GM12878 (cell line): Measurements from ENCODE around the gene MAFF. TPM values are rescaled to one million over a fixed set of nuclear protein-coding genes. Genes with fewer than 3 reads are reported as not detected.

Source experiments
- BCL3 ChIP-seq: IDR thresholded peaks from 2 replicates; pipeline ENCODE4 v1.6.1; 2011; ENCODE audit warnings: borderline replicate concordance, low read depth, mild to moderate bottlenecking, moderate library complexity, low read length; ENCODE audit not compliant: insufficient read depth, poor library complexity, severe bottlenecking
- CBX3 ChIP-seq: fragments of 200-600 bp; sonication (generic); IDR thresholded peaks from 2 replicates; pipeline ENCODE4 v1.6.1; 2016; ENCODE audit warnings: low read depth, borderline replicate concordance
- CBX5 ChIP-seq: sonication (generic); IDR thresholded peaks from 2 replicates; pipeline ENCODE4 v1.6.1; 2016; ENCODE audit warnings: low read depth, moderate library complexity, mild to moderate bottlenecking, inconsistent platforms
- CEBPB ChIP-seq, 2 experiments: fragments of 150-350 bp in 1 of 2; IDR thresholded peaks; 2 replicates each; pipeline ENCODE4 v1.6.1; 2012 to 2014; ENCODE audit warnings: low read depth in 2 of 2, low read length in 2 of 2, borderline replicate concordance in 1 of 2, inconsistent platforms in 1 of 2
- CREB1 ChIP-seq: IDR thresholded peaks from 2 replicates; pipeline ENCODE4 v1.6.1; 2012; ENCODE audit warnings: low read depth, mild to moderate bottlenecking, inconsistent platforms
- CREM ChIP-seq: IDR thresholded peaks from 2 replicates; pipeline ENCODE4 v1.6.1; 2014; ENCODE audit warnings: antibody characterized with exemption, low read depth
- E2F8 ChIP-seq: fragments of 450-650 bp; IDR thresholded peaks from 2 replicates; pipeline ENCODE4 v1.6.1; 2018; ENCODE audit warnings: mild to moderate bottlenecking, low read depth, moderate library complexity; ENCODE audit not compliant: partially characterized antibody
- EGR1 ChIP-seq, 2 experiments: IDR thresholded peaks; 1 replicate in 1 of 2; 2 replicates in 1 of 2; pipeline ENCODE4 v1.6.1; 2011 to 2012; ENCODE audit warnings: low read depth in 2 of 2, low read length in 2 of 2, borderline replicate concordance in 1 of 2, mild to moderate bottlenecking in 1 of 2, moderate library complexity in 1 of 2
- EP300 ChIP-seq, 2 experiments: fragments of 150-350 bp in 1 of 2; IDR thresholded peaks; 2 replicates each; pipeline ENCODE4 v1.6.1; 2011 to 2012; ENCODE audit warnings: low read depth in 2 of 2, low read length in 2 of 2, borderline replicate concordance in 1 of 2, improper control_type of control experiment in 1 of 2, inconsistent platforms in 1 of 2; ENCODE audit not compliant: control insufficient read depth in 1 of 2
- HDAC2 ChIP-seq: fragments of 200-600 bp; sonication (generic); IDR thresholded peaks from 2 replicates; pipeline ENCODE4 v1.6.1; 2017
- MAX ChIP-seq: IDR thresholded peaks from 2 replicates; pipeline ENCODE4 v1.6.1; 2012; ENCODE audit warnings: low read depth, low read length, improper control_type of control experiment
- MEF2B ChIP-seq: fragments of 450-650 bp; IDR thresholded peaks from 2 replicates; pipeline ENCODE4 v1.6.1; 2018; ENCODE audit warnings: mild to moderate bottlenecking, moderate library complexity; ENCODE audit not compliant: partially characterized antibody, poor library complexity, severe bottlenecking
- MLLT1 ChIP-seq: fragments of 450-650 bp; IDR thresholded peaks from 2 replicates; pipeline ENCODE4 v1.6.1; 2016; ENCODE audit warnings: mild to moderate bottlenecking
- NR2C2 ChIP-seq: IDR thresholded peaks from 2 replicates; pipeline ENCODE4 v1.6.1; 2011; ENCODE audit warnings: borderline replicate concordance, low read depth; ENCODE audit not compliant: control insufficient read depth, insufficient read length
- PAX5 ChIP-seq: IDR thresholded peaks from 2 replicates; pipeline ENCODE4 v1.6.1; 2011; ENCODE audit warnings: low read depth, low read length, borderline replicate concordance
- RAD51 ChIP-seq: fragments of 450-650 bp; IDR thresholded peaks from 2 replicates; pipeline ENCODE4 v1.6.1; 2016; ENCODE audit warnings: moderate library complexity, mild to moderate bottlenecking, inconsistent platforms
- ZNF592 ChIP-seq: fragments of 450-650 bp; IDR thresholded peaks from 2 replicates; pipeline ENCODE4 v1.6.1; 2017; ENCODE audit warnings: mild to moderate bottlenecking, moderate library complexity
- ZNF622 ChIP-seq: fragments of 450-650 bp; IDR thresholded peaks from 2 replicates; pipeline ENCODE4 v1.6.1; 2017; ENCODE audit warnings: mild to moderate bottlenecking, inconsistent platforms
- polyA plus RNA-seq, 11 experiments: library from polyadenylated mRNA; depleted of rRNA in 4 of 11; unstranded in 6 of 11; stranded (reverse) in 5 of 11; fragments of >200 nt; fragmentation: Nextera tagmentation in 4 of 11; fragmentation: Illumina TruSeq in 1 of 11; extraction: Ambion mirVana in 4 of 11; extraction: Trizol in 1 of 11; gene quantifications; 1 replicate in 1 of 11; 2 replicates in 10 of 11; pipeline versions ENCODE4 v1.2.1 to v1.2.3, GENCODE V29; 2011 to 2016; ENCODE audit warnings: inconsistent platforms in 2 of 11, missing spikeins in 2 of 11, low read depth in 1 of 11
- total RNA-seq, 4 experiments: library from RNA; depleted of rRNA in 3 of 4; stranded (reverse); fragments of >200 nt in 3 of 4; fragmentation: Illumina TruSeq in 1 of 4; extraction: Trizol in 1 of 4; gene quantifications; 2 replicates each; pipeline versions ENCODE4 v1.2.1 to v1.2.3, GENCODE V29; 2013 to 2021

The MAFF gene
- total and polyA plus RNA-seq, 10 of the 15 experiments (the other 5 are each of a cell fraction or from before 2014, with no cell fraction given), result 0.22 to 2.3 (median 0.81) TPM; not detected in 1

- no peak for TF ChIP-seq CEBPB (IDR thresholded peaks at IDR 0.05; ENCODE audit: borderline replicate concordance in 1 of 2, low read depth in 2 of 2, low read length in 2 of 2)
- no peak for TF ChIP-seq BCL3
- TF ChIP-seq HDAC2, result no peak
- no peak for TF ChIP-seq E2F8
- TF ChIP-seq NR2C2, result no peak
- TF ChIP-seq MEF2B, result peak; percentile 23
- TF ChIP-seq ZNF592, result peak; percentile 75; the same call in 1 of the 2 replicates
- TF ChIP-seq CBX5, result no peak
- TF ChIP-seq PAX5, result 0 out of 2 replicates have a peak, but pooled peaks have one; percentile 7
- 0 out of 2 replicates have a peak, but pooled peaks have one; percentile 23 for TF ChIP-seq CREM
- no peak for TF ChIP-seq ZNF622
- peak in 1 of 2 experiments; percentile 69; a peak in 2 of 3 replicates for TF ChIP-seq EGR1 (IDR thresholded peaks at IDR 0.05; ENCODE audit: borderline replicate concordance in 1 of 2, low read depth in 2 of 2, low read length in 2 of 2)
- TF ChIP-seq CREB1, result 0 out of 2 replicates have a peak, but pooled peaks have one; percentile 11
- TF ChIP-seq EP300 (IDR thresholded peaks at IDR 0.05; ENCODE audit: borderline replicate concordance in 1 of 2, control insufficient read depth in 1 of 2, low read depth in 2 of 2, low read length in 2 of 2), result no peak
- no peak for TF ChIP-seq RAD51
- TF ChIP-seq MLLT1, result no peak
- TF ChIP-seq CBX3, result no peak
- TF ChIP-seq MAX, result peak; percentile 87
Measured at GRCh38 chr22:38214302-38215056, 12.7 kb downstream of the MAFF start (continued).
